ENCODE measurements around the gene MRPL53.

GRCh38 chr2:74507145-74507925 lies 34.9 kb upstream of the MRPL53 start, which contains the start of gene PCGF1:
- TF ChIP-seq CTCF (IDR thresholded peaks at IDR 0.05; ENCODE audit: insufficient read depth, low read length, poor library complexity, severe bottlenecking) (peak; percentile 68), EZH2phosphoT487 (conservative IDR thresholded peaks at IDR 0.05; ENCODE audit: low read length) (no peak)

Measured in SU-DHL-6 (cell line).